Neural progenitor cell (in vitro differentiated cells): ENCODE data around the gene TMEFF2.

Experiments used
- EZH2 ChIP-seq: fragments of 200-600 bp; sonication (generic); IDR thresholded peaks from 2 replicates; pipeline ENCODE4 v1.6.1; 2017; ENCODE audit warnings: antibody characterized with exemption, mild to moderate bottlenecking, moderate library complexity
- EZH2phosphoT487 ChIP-seq: fragments of 200-600 bp; sonication (generic); IDR thresholded peaks from 2 replicates; pipeline ENCODE4 v1.6.1; 2017; ENCODE audit warnings: antibody characterized with exemption
- TF ChIP-seq, protein P1 (sequence below): fragments of 200-600 bp; sonication (generic); IDR thresholded peaks from 2 replicates; pipeline ENCODE4 v1.5.1; 2017; ENCODE audit warnings: antibody characterized with exemption, mild to moderate bottlenecking

DNA sequence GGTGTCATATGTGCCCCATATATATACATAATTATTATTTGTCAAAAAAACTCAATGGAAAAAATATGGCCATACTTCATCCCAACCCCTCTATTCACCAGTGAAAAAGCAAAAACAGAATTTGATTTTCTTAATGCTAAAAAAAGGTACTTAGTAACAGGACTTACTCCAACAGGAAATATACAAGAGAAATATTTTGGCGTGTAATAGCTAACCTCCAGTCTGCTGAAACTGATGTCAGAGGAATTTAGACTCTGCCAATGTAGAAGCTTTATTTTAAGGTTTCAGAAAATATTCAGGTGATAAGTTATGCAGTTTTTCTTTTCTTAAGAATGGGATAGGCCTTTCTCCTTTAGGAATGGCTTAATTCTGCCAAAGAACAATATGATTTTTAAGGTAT, 72.6 kb downstream of the TMEFF2 start:
- TF ChIP-seq, protein P1, sequence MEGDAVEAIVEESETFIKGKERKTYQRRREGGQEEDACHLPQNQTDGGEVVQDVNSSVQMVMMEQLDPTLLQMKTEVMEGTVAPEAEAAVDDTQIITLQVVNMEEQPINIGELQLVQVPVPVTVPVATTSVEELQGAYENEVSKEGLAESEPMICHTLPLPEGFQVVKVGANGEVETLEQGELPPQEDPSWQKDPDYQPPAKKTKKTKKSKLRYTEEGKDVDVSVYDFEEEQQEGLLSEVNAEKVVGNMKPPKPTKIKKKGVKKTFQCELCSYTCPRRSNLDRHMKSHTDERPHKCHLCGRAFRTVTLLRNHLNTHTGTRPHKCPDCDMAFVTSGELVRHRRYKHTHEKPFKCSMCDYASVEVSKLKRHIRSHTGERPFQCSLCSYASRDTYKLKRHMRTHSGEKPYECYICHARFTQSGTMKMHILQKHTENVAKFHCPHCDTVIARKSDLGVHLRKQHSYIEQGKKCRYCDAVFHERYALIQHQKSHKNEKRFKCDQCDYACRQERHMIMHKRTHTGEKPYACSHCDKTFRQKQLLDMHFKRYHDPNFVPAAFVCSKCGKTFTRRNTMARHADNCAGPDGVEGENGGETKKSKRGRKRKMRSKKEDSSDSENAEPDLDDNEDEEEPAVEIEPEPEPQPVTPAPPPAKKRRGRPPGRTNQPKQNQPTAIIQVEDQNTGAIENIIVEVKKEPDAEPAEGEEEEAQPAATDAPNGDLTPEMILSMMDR, result no peak
- TF ChIP-seq EZH2, result no peak
- no peak for TF ChIP-seq EZH2phosphoT487
